SK-N-SH treated with all-trans-retinoic acid at 6 μM for 48 hours (cell line): Measurements from ENCODE around the gene ARR3.

Experiments used
- BACH2 ChIP-seq: fragments of 250-450 bp; sonication (Bioruptor Pico); IDR thresholded peaks from 2 replicates; pipeline ENCODE4 v1.9.0; 2021; ENCODE audit warnings: mild to moderate bottlenecking, borderline replicate concordance
- CSDC2 ChIP-seq: fragments of 250-450 bp; sonication (Bioruptor Pico); IDR thresholded peaks from 2 replicates; pipeline ENCODE4 v1.5.0; 2020; ENCODE audit warnings: mild to moderate bottlenecking, moderate library complexity
- ESRRG ChIP-seq: fragments of 250-450 bp; sonication (Bioruptor Pico); IDR thresholded peaks from 2 replicates; pipeline ENCODE4 v1.6.1; 2021; ENCODE audit warnings: mild to moderate bottlenecking
- ISL1 ChIP-seq: fragments of 250-450 bp; sonication (Bioruptor Pico); IDR thresholded peaks from 2 replicates; pipeline ENCODE4 v2.1.2; 2022; ENCODE audit warnings: mild to moderate bottlenecking, moderate library complexity
- OSR1 ChIP-seq: fragments of 250-450 bp; sonication (Bioruptor Pico); IDR thresholded peaks from 2 replicates; pipeline ENCODE4 v1.8.0; 2022; ENCODE audit warnings: moderate library complexity, mild to moderate bottlenecking, inconsistent platforms
- ZFP3 ChIP-seq: fragments of 250-450 bp; sonication (Bioruptor Pico); IDR thresholded peaks from 2 replicates; pipeline ENCODE4 v1.5.0; 2020; ENCODE audit warnings: mild to moderate bottlenecking, moderate library complexity
- ZFP30 ChIP-seq: fragments of 450-650 bp; formaldehyde crosslinking; IDR thresholded peaks from 2 replicates; pipeline ENCODE4 v1.5.0; 2022; ENCODE audit warnings: mild to moderate bottlenecking, moderate library complexity
- ZNF565 ChIP-seq: fragments of 450-650 bp; formaldehyde crosslinking; conservative IDR thresholded peaks from 2 replicates; pipeline ENCODE4 v1.5.0; 2020; ENCODE audit warnings: low read depth, mild to moderate bottlenecking, moderate library complexity
- ZNF70 ChIP-seq: fragments of 450-650 bp; formaldehyde crosslinking; IDR thresholded peaks from 2 replicates; pipeline ENCODE4 v1.5.0; 2020; ENCODE audit warnings: mild to moderate bottlenecking, moderate library complexity

DNA sequence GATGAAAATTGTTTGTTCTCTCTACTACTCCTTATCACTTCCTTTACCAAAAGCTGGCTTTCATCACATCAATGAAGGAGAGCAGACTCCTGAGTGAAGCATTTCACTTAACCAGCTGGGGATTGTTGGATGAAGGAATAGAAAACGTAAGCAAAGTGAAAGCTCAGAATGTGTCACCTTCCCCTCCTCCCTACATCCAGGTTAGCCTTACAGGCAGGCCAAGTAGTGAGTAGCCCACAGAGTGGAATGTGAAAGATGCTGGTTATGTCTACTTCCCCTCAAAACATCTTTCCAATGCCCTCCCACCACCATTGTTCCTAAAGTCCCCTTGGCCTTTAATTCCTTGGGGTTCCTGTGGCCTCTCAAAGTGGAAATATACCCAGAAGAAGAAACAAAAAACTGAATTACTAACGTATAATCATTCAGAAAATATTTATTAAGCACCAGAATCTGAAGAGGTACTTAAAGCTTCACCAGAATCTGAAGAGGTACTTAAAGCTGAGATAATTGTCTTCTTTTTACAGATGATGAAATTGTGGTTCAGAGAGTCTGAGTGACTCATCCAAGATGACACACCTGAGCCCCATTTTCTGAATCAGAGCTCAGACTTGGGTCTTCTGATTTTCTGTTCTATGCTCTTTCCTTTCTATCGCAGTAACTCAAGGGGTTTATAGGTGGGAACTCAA, 14.6 kb upstream of the ARR3 start:
- TF ChIP-seq ZFP30 (CRISPR knock-in tag) (no peak), CSDC2 (CRISPR knock-in tag) (no peak), OSR1 (no peak), ISL1 (CRISPR knock-in tag) (no peak), BACH2 (CRISPR knock-in tag) (no peak), ESRRG (CRISPR knock-in tag) (no peak), ZNF565 (no peak), ZFP3 (CRISPR knock-in tag) (no peak), ZNF70 (CRISPR knock-in tag) (no peak)
